A549 (cell line): ENCODE measurements around the gene PRCP.

Experiments used
- CHD2 ChIP-seq: fragments of 150-350 bp; IDR thresholded peaks from 2 replicates; pipeline ENCODE4 v1.6.1; 2014; ENCODE audit warnings: low read length; ENCODE audit not compliant: partially characterized antibody
- CTCF ChIP-seq: fragments of >200 bp; sonication (Bioruptor Twin); formaldehyde crosslinking; IDR thresholded peaks from 3 replicates; pipeline ENCODE4 v1.5.1; 2016
- FOSB ChIP-seq: fragments of 250-450 bp; sonication (Bioruptor Pico); IDR thresholded peaks from 2 replicates; pipeline ENCODE4 v1.5.0; 2020; ENCODE audit warnings: mild to moderate bottlenecking, moderate library complexity
- HMGXB4 ChIP-seq: fragments of 250-450 bp; sonication (Bioruptor Pico); IDR thresholded peaks from 2 replicates; pipeline ENCODE4 v1.5.0; 2021; ENCODE audit warnings: mild to moderate bottlenecking, moderate library complexity, borderline replicate concordance
- JUNB ChIP-seq: fragments of >200 bp; sonication (Bioruptor Twin); formaldehyde crosslinking; IDR thresholded peaks from 2 replicates; pipeline ENCODE4 v1.6.1; 2016
- MAX ChIP-seq: IDR thresholded peaks from 2 replicates; pipeline ENCODE4 v1.6.1; 2012
- NFE2L2 ChIP-seq: fragments of 150-350 bp; conservative IDR thresholded peaks from 2 replicates; pipeline ENCODE4 v1.6.1; 2014; ENCODE audit warnings: low read length
- POLR2A ChIP-seq: IDR thresholded peaks from 2 replicates; pipeline ENCODE4 v1.6.1; 2012; ENCODE audit warnings: mild to moderate bottlenecking, low read length

GRCh38 chr11:82775218-82775617, 125.0 kb downstream of the PRCP start:
- TF ChIP-seq FOSB (CRISPR knock-in tag) (no peak), CHD2 (no peak), CTCF (no peak), POLR2A (no peak), JUNB (no peak), HMGXB4 (CRISPR knock-in tag) (no peak), NFE2L2 (no peak), MAX (no peak)
